ENCODE data around the gene LDAH. TPM values are rescaled to one million over a fixed set of nuclear protein-coding genes. Genes with fewer than 3 reads are reported as not detected.
A peak's percentile ranks its signal among the peaks of the same experiment; 100 is the strongest.

Gene LDAH
- total RNA-seq, 4 donors from 2014 or later = 7.5 to 58.5 (median 15.2) TPM

DNA sequence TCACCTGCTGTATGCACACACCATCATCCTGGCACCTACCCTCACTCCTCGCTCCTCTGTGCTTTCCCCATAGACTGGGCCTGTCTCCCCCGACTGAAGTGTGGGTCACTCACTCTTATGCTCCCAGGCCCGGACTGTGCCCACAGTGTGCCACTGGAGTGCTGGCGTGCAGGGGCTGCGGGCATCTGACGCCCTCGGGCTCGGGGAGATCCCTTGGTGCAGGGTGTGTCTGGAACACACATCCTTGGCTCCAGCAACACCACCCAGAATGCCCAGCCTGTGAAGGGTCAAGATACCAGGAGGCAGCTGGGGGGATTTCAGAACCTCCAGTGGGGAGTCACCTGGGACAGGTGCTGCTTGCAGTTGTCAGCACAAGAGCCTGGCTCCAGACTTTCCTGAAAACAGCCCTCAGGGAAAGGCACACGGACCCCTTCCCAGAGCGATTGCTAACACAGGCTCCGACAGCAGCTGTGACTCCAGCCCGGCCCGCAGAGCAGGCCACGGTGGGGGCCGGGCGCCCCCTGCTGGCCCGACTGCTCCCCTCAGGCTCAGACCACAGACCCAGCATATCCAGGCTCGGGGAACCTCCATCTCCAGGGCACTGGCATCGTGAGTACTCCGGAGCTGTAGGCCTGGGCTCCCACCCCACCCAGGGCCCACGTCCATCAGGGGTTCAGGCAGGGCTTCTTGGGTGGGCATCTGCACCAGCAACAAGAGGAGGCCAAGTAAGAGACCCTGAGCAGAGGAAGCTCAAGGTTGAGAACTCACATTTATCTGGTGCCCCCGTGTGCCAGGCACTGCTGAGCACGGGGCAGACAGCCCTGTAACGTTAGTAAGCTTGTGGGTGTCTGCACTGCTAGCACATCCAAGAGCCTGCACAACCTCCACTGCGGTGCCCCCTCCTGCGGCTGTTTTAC is 180.6 kb downstream of the LDAH start:
- in situ Hi-C loops (cut with MboI; ENCODE audit: low pct_ligation_motif_present in 1 of 4, low pct_unique_long_range_greater_than_20kb in 1 of 4, low sequenced_read_pairs in 3 of 4) = loop anchor here in 3 of 4 donors (10.0 to 25.0 kb wide), 4 partner anchors 205 to 755 kb away; partner anchors contain the start of gene RHOB (in 1 of the 3)
- no peaks in the 10 kb centered on the region for H3K36me3 ChIP-seq

DNA sequence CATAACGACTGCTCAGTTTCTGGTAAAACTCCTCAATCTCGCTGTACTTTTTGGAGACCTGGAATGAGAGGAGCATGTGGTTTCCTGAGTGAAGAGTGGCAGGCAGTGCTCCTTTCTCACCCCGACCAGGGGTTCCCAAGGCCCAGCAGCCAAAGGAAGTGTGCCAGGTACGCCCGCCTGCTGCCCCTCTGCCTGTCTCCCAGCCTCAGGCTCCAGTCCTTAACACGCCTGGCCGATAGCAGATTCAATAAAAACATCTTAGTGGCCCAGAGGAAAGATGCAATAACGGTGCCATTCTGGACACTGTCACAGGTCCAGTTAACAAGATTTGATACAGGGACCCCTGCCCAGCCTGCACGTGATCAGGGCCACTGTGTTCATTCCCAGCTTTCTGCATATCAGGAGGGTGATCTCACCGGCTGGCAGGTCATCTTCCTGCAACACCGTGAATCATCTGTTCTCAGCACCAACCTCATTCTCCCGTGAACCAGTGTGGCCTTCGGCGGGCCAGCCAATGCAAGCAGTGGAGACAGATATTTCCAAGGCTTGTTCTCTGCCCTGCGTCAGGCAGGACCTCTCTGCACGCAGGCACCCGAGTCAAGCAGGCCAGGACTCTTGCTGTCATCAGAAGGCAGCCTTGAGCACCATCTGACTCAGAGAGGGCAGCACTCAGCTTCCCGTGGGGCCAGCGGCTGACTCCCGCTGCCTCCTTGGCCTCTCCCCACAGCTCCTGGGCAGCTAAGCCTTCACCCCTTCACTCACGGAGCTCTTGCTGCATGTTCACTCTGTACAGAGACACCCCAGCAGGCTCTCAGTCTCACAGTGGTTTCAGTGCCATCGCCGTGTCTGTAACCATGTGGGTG is 181.5 kb downstream of the LDAH start:
- Histone ChIP-seq H3K4me3 (no peak overlapping the region), H3K27ac (peak overlapping the region; percentile 64 to 88 (median 85)), H3K36me3 (no peaks in the 10 kb centered on the region), H3K9me3 (no peaks in the 10 kb centered on the region), H3K27me3 (no peaks in the 10 kb centered on the region), H3K4me1 (peaks cover 4 to 16% (median 10%) of the 10 kb centered on the region in 4 donors)
- DNase-seq = peak; percentile 31
- WGBS, 2 donors (ENCODE audit: low coverage in 1 of 2) = 79% methylated on average over 21 of the region's 23 CpGs; no CpG with 5 or more reads in 1 of the 2 donors
- TF ChIP-seq POLR2AphosphoS5 (IDR thresholded peaks at IDR 0.05) (peak in 2 of 3 donors; percentile 38 to 68), EP300 (IDR thresholded peaks at IDR 0.05; ENCODE audit: low read depth) (peak; percentile 93), CTCF (IDR thresholded peaks at IDR 0.05) (no peak), POLR2A (IDR thresholded peaks at IDR 0.05) (no peak)
- intact Hi-C loops (cut with DNase I; ENCODE audit: low total_unique reads) = loop anchor here (5.0 kb wide), 1 partner anchor 264 kb away; no protein-coding TSS in a partner anchor
- in situ Hi-C loops (cut with MboI; ENCODE audit: low pct_ligation_motif_present in 1 of 4, low pct_unique_long_range_greater_than_20kb in 1 of 4, low sequenced_read_pairs in 3 of 4) = loop anchor here in 3 of 4 donors (10.0 to 25.0 kb wide), 4 partner anchors 204 to 754 kb away; partner anchors contain the start of gene RHOB (in 1 of the 3)

More for the DNA sequence above, 180.6 kb downstream of the LDAH start:
- Histone ChIP-seq H3K27ac (peak overlapping the region; percentile 64 to 88 (median 85)), H3K4me3 (no peak overlapping the region), H3K4me1 (peaks cover 0 to 14% (median 10%) of the 10 kb centered on the region in 4 donors), H3K9me3 (no peaks in the 10 kb centered on the region), H3K27me3 (no peaks in the 10 kb centered on the region)
- TF ChIP-seq CTCF (IDR thresholded peaks at IDR 0.05) (peak; percentile 87 to 95 (median 92)), EP300 (IDR thresholded peaks at IDR 0.05; ENCODE audit: low read depth) (no peak)
- peak; percentile 82 for DNase-seq
- intact Hi-C loops (cut with DNase I; ENCODE audit: low total_unique reads) = loop anchor here (5.0 kb wide), 1 partner anchor 265 kb away; no protein-coding TSS in a partner anchor
- WGBS, 2 donors (ENCODE audit: low coverage in 1 of 2) = 45% methylated on average over 21 of the region's 26 CpGs; no CpG with 5 or more reads in 1 of the 2 donors

DNA sequence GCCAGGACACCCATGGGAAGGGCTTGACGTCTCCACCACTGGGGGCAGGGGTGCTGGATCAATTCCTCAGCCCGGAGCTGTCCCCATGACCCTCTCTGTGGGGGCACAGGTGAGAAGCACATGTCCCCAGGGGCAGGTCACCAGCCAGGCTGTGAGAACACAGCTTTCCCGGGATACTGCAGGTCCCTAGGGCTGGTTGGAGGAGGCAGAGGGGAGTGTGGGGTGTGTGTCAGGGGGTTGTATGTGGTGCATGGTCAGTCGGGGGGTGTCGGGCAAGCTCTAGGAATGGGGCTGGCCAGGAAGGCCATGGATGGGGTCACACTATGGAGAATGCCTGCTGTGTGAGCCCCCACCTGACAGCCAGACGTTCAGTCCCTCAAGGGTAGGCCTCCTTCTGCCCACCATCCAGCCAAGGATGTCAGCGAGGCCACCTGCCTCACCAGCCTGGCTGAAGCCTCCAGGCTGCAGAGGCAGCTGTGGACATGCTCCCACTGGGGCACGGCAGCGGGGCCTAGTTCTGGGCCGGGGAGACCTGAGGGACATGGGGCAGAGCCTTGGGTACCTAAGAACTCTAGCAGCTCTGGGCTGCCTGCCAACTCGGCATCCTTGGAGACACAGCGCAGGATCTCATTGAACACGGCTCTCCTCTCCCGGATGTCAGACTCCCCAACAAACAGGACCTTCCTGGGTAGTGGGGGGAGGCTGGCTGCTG is 182.3 kb downstream of the LDAH start:
- H3K4me1 ChIP-seq = peaks cover 6 to 20% (median 15%) of the 10 kb centered on the region in 4 donors
- peak; percentile 37 for DNase-seq
- peak overlapping the region; percentile 64 to 88 (median 85) for H3K27ac ChIP-seq
- TF ChIP-seq CTCF (IDR thresholded peaks at IDR 0.05) (no peak), EP300 (IDR thresholded peaks at IDR 0.05; ENCODE audit: low read depth) (no peak), POLR2A (IDR thresholded peaks at IDR 0.05) (no peak), POLR2AphosphoS5 (IDR thresholded peaks at IDR 0.05) (no peak)
- no peaks in the 10 kb centered on the region for H3K27me3 ChIP-seq
- in situ Hi-C loops (cut with MboI; ENCODE audit: low pct_ligation_motif_present in 1 of 4, low pct_unique_long_range_greater_than_20kb in 1 of 4, low sequenced_read_pairs in 3 of 4) = loop anchor here in 3 of 4 donors (10.0 to 25.0 kb wide), 4 partner anchors 203 to 753 kb away; partner anchors contain the start of gene RHOB (in 1 of the 3)
- H3K4me3 ChIP-seq = no peak overlapping the region
- no peaks in the 10 kb centered on the region for H3K9me3 ChIP-seq
- H3K36me3 ChIP-seq = no peaks in the 10 kb centered on the region
- WGBS, 2 donors (ENCODE audit: low coverage in 1 of 2) = 79 to 92% methylated on average over 4 to 14 of the region's 14 CpGs
- intact Hi-C loops (cut with DNase I; ENCODE audit: low total_unique reads) = loop anchor here (5.0 kb wide), 1 partner anchor 263 kb away; no protein-coding TSS in a partner anchor
